OCI-LY3 (cell line): ENCODE results near the gene ZNF468.
A peak's percentile ranks its signal among the peaks of the same experiment; 100 is the strongest.
"Not testable (repeated sequence)": the region's sequence is repeated elsewhere in the genome, so short reads cannot be mapped to it uniquely, and the experiment has no call there.

Source experiments
- H2AFZ ChIP-seq: fragments of 200-600, 300-600 bp; shearing (Covaris generic); 2 replicates; pipeline ENCODE4 v1.6.0; 2014; ENCODE audit warnings: antibody characterized with exemption, low read depth, low read length
- H3K27ac ChIP-seq: fragments of 200-600, 300-600 bp; sonication (generic); 2 replicates; pipeline ENCODE4 v1.5.1; 2014; ENCODE audit warnings: mild to moderate bottlenecking, low read length, moderate library complexity, mixed read lengths
- H3K27me3 ChIP-seq: fragments of 200-600, 300-600 bp; sonication (generic); 2 replicates; pipeline ENCODE4 v1.6.1; 2014; ENCODE audit warnings: low read depth, low read length, mixed read lengths
- H3K36me3 ChIP-seq: fragments of 200-600, 300-600 bp; sonication (generic); replicated peaks from 2 replicates; pipeline ENCODE3; 2014; ENCODE audit warnings: low read depth, low read length, mixed read lengths
- H3K4me1 ChIP-seq: fragments of 300-600, 200-600 bp; sonication (generic); 2 replicates; pipeline ENCODE4 v1.6.1; 2014; ENCODE audit warnings: low read length, mixed read lengths
- H3K4me2 ChIP-seq: fragments of 200-600, 300-600 bp; sonication (generic); 2 replicates; pipeline ENCODE4 v1.6.1; 2014; ENCODE audit warnings: low read length, mixed read lengths
- H3K4me3 ChIP-seq: fragments of 300-600, 200-600 bp; sonication (generic); 2 replicates; pipeline ENCODE4 v1.5.1; 2014; ENCODE audit warnings: antibody characterized with exemption, mild to moderate bottlenecking, low read length, moderate library complexity
- H3K79me2 ChIP-seq: fragments of 300-600, 200-600 bp; shearing (Covaris generic); 2 replicates; pipeline ENCODE4 v1.6.1; 2014; ENCODE audit warnings: mild to moderate bottlenecking, low read length, mixed read lengths
- H3K9ac ChIP-seq: fragments of 300-600, 200-600 bp; shearing (Covaris generic); 2 replicates; pipeline ENCODE4 v1.6.0; 2014; ENCODE audit warnings: mild to moderate bottlenecking, low read length, moderate library complexity
- H3K9me3 ChIP-seq: fragments of 200-600, 300-600 bp; shearing (Covaris generic); 2 replicates; pipeline ENCODE4 v1.6.1; 2014; ENCODE audit warnings: low read length, mixed read lengths; ENCODE audit not compliant: insufficient read depth
- H4K20me1 ChIP-seq: fragments of 200-600, 300-600 bp; sonication (generic); 2 replicates; pipeline ENCODE4 v1.6.1; 2016; ENCODE audit warnings: low read length, mixed read lengths; ENCODE audit not compliant: insufficient read depth
- CTCF ChIP-seq: fragments of 200-600, 300-600 bp; sonication (generic); IDR thresholded peaks from 2 replicates; pipeline ENCODE4 v1.5.1; 2014; ENCODE audit warnings: antibody characterized with exemption, low read length, low read depth
- EZH2phosphoT487 ChIP-seq: fragments of 200-600 bp; shearing (Covaris generic); IDR thresholded peaks from 2 replicates; pipeline ENCODE4 v1.6.1; 2018; ENCODE audit warnings: antibody characterized with exemption, mixed run types, low read depth

Gene ZNF468

GRCh38 chr19:52840825-52841465, 16.5 kb downstream of the ZNF468 start:
- H3K4me2 ChIP-seq, H3K27me3 ChIP-seq, H3K4me1 ChIP-seq, H3K27ac ChIP-seq, H4K20me1 ChIP-seq, H3K4me3 ChIP-seq, H2AFZ ChIP-seq, H3K9ac ChIP-seq, H3K79me2 ChIP-seq: not testable (repeated sequence)
- H3K9me3 ChIP-seq: peaks cover 40% of the 10 kb centered on the region
- H3K36me3 ChIP-seq: peaks cover 94% of the 10 kb centered on the region

GRCh38 chr19:52834289-52834688, 23.1 kb downstream of the ZNF468 start:
- not testable (repeated sequence) for H3K27me3 ChIP-seq, H3K27ac ChIP-seq, H3K4me3 ChIP-seq, H3K4me2 ChIP-seq, H3K4me1 ChIP-seq, H3K9ac ChIP-seq, H4K20me1 ChIP-seq, H2AFZ ChIP-seq, H3K9me3 ChIP-seq, H3K79me2 ChIP-seq
- H3K36me3 ChIP-seq: peaks cover 33% of the 10 kb centered on the region

- not testable (repeated sequence) for H2AFZ ChIP-seq, H3K9me3 ChIP-seq, H3K4me2 ChIP-seq, H3K4me3 ChIP-seq, H3K4me1 ChIP-seq, H3K9ac ChIP-seq, H3K27ac ChIP-seq, H4K20me1 ChIP-seq, H3K27me3 ChIP-seq, H3K79me2 ChIP-seq
- peaks cover 26% of the 10 kb centered on the region for H3K36me3 ChIP-seq
These were observed 23.9 kb downstream of the ZNF468 start for GRCh38 chr19:52833541-52833940.

GRCh38 chr19:52829866-52830265, 27.6 kb downstream of the ZNF468 start:
- not testable (repeated sequence) for H3K27me3 ChIP-seq, H3K36me3 ChIP-seq, H3K27ac ChIP-seq, H2AFZ ChIP-seq, H3K9ac ChIP-seq, H4K20me1 ChIP-seq, H3K4me3 ChIP-seq, H3K4me1 ChIP-seq, H3K79me2 ChIP-seq, H3K9me3 ChIP-seq, H3K4me2 ChIP-seq

GRCh38 chr19:52825765-52826164, 31.7 kb downstream of the ZNF468 start:
- Histone ChIP-seq H3K4me3 (no peak overlapping the region), H3K9ac (no peak overlapping the region), H3K9me3 (no peaks in the 10 kb centered on the region), H3K27ac (no peak overlapping the region), H2AFZ (no peak overlapping the region), H3K4me2 (no peak overlapping the region), H3K36me3 (no peaks in the 10 kb centered on the region), H4K20me1 (no peaks in the 10 kb centered on the region), H3K27me3 (no peaks in the 10 kb centered on the region), H3K4me1 (no peaks in the 10 kb centered on the region), H3K79me2 (peaks cover 6% of the 10 kb centered on the region)
- TF ChIP-seq EZH2phosphoT487: no peak
- TF ChIP-seq CTCF: no peak

- Histone ChIP-seq H3K27ac (no peak overlapping the region), H4K20me1 (no peaks in the 10 kb centered on the region), H3K4me2 (no peak overlapping the region), H3K27me3 (no peaks in the 10 kb centered on the region), H3K4me3 (no peak overlapping the region), H2AFZ (no peak overlapping the region), H3K36me3 (no peaks in the 10 kb centered on the region), H3K4me1 (peaks cover 2% of the 10 kb centered on the region; the same call in 1 of the 2 replicates), H3K9ac (no peak overlapping the region), H3K9me3 (no peaks in the 10 kb centered on the region), H3K79me2 (peaks cover 12% of the 10 kb centered on the region)
- TF ChIP-seq EZH2phosphoT487: no peak
- TF ChIP-seq CTCF: no peak
These were observed 33.7 kb downstream of the ZNF468 start for GRCh38 chr19:52823676-52824075.

- not testable (repeated sequence) for H3K27ac ChIP-seq, H3K4me1 ChIP-seq, H3K27me3 ChIP-seq, H2AFZ ChIP-seq, H4K20me1 ChIP-seq, H3K9me3 ChIP-seq, H3K36me3 ChIP-seq
- peak within 1 kb of the TSS; percentile 76 for H3K9ac ChIP-seq
- peak within 1 kb of the TSS; percentile 87 for H3K4me2 ChIP-seq
- peak within 1 kb of the TSS; percentile 86 for H3K4me3 ChIP-seq
- H3K79me2 ChIP-seq: peaks cover 12% of the 10 kb centered on the region
These were observed 36.0 kb downstream of the ZNF468 start, which contains the start of gene ZNF28 for GRCh38 chr19:52821204-52821960. TSS of gene ZNF28 (minus strand) at chr19:52821633. CDS start at chr19:52817958, 3,675 bp downstream.
